Tibial artery (tissue), 4 donors: Measurements from ENCODE around the gene SYTL3.
"Not testable (repeated sequence)": the region's sequence is repeated elsewhere in the genome, so short reads cannot be mapped to it uniquely, and the experiment has no call there.

Experiments used
- DNase-seq, 2 donors: peaks; one replicate each; pipeline ENCODE4 v3.0.0-alpha.2; 2019
- H3K27ac ChIP-seq, 2 donors: fragments of 200-600 bp; sonication (generic) in 1 of 2; 1 replicate in 1 of 2; 2 replicates in 1 of 2; pipeline ENCODE4 v1.5.1; 2018 to 2019; ENCODE audit warnings: mild to moderate bottlenecking in 1 of 2
- H3K27me3 ChIP-seq, 2 donors: fragments of 200-600 bp; sonication (generic) in 1 of 2; one replicate each; pipeline versions ENCODE4 v1.5.1 to v1.6.0; 2016 to 2019
- H3K36me3 ChIP-seq, 3 donors: fragments of 200-600 bp; sonication (generic) in 2 of 3; one replicate each; pipeline ENCODE4 v1.5.1; 2016 to 2019; ENCODE audit warnings: mild to moderate bottlenecking in 2 of 3
- H3K4me1 ChIP-seq, 4 donors: fragments of 200-600 bp; sonication (generic) in 2 of 4; 1 replicate in 3 of 4; 2 replicates in 1 of 4; pipeline ENCODE4 v1.5.1; 2016 to 2019
- H3K4me3 ChIP-seq, 2 donors: fragments of 200-600 bp; sonication (generic) in 1 of 2; 1 replicate in 1 of 2; 2 replicates in 1 of 2; pipeline ENCODE4 v1.5.1; 2018 to 2019; ENCODE audit warnings: mild to moderate bottlenecking in 2 of 2
- H3K9me3 ChIP-seq, 3 donors: fragments of 200-600 bp; sonication (generic) in 1 of 3; one replicate each; pipeline ENCODE4 v1.5.1; 2016 to 2019
- CTCF ChIP-seq, 2 experiments: fragments of 200-600 bp in 1 of 2; fragments of 450-650 bp in 1 of 2; IDR thresholded peaks; one replicate each; pipeline ENCODE4 v1.5.1; 2017 to 2019; ENCODE audit warnings: antibody characterized with exemption in 2 of 2, mild to moderate bottlenecking in 1 of 2, moderate library complexity in 1 of 2
- intact Hi-C: fragments of 100-400 bp; cut with DNase I; formaldehyde crosslinking; loops from one replicate; pipeline ENCODE4 v1.15.0; 2023; ENCODE audit warnings: low total_unique reads

SYTL3 gene

GRCh38 chr6:158674342-158675131 is 24.7 kb downstream of the SYTL3 start:
- peak in 1 of 2 donors; percentile 21 for DNase-seq
- TF ChIP-seq CTCF (IDR thresholded peaks at IDR 0.05) = no peak
- intact Hi-C loops = loop anchor here (10.0 kb wide), 1 partner anchor 1130 kb away; no protein-coding TSS in a partner anchor
- Histone ChIP-seq H3K36me3 (no peaks in the 10 kb centered on the region), H3K4me1 (no peaks in the 10 kb centered on the region), H3K27me3 (no peaks in the 10 kb centered on the region), H3K27ac (no peak overlapping the region), H3K4me3 (no peak overlapping the region), H3K9me3 (no peaks in the 10 kb centered on the region)

DNA sequence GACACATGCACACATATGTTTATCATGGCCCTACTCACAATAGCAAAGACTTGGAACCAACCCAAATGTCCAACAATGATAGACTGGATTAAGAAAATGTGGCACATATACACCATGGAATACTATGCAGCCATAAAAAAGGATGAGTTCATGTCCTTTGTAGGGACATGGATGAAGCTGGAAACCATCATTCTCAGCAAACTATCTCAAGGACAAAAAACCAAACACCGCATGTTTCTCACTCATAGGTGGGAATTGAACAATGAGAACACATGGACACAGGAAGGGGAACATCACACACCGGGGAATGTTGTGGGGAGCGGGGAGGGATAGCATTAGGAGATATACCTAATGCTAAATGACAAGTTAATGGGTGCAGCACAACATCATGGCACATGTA is 27.2 kb downstream of the SYTL3 start:
- DNase-seq = peak in 1 of 2 donors; percentile 19
- not testable (repeated sequence) for H3K36me3 ChIP-seq, H3K9me3 ChIP-seq, H3K27me3 ChIP-seq, H3K4me1 ChIP-seq, H3K4me3 ChIP-seq, H3K27ac ChIP-seq
- intact Hi-C loops = loop anchor here (10.0 kb wide), 1 partner anchor 1132 kb away; no protein-coding TSS in a partner anchor

GRCh38 chr6:158677906-158678578 is 28.2 kb downstream of the SYTL3 start:
- no peaks in the 10 kb centered on the region for H3K36me3 ChIP-seq
- no peaks in the 10 kb centered on the region for H3K9me3 ChIP-seq
- intact Hi-C loops = loop anchor here (10.0 kb wide), 1 partner anchor 1133 kb away; no protein-coding TSS in a partner anchor
- peak in 1 of 2 donors; percentile 29 for DNase-seq
- H3K27ac ChIP-seq = no peak overlapping the region
- H3K27me3 ChIP-seq = no peaks in the 10 kb centered on the region
- H3K4me3 ChIP-seq = no peak overlapping the region
- TF ChIP-seq CTCF (IDR thresholded peaks at IDR 0.05) = no peak
- H3K4me1 ChIP-seq = no peaks in the 10 kb centered on the region

- Histone ChIP-seq H3K27ac (no peak overlapping the region), H3K4me3 (no peak overlapping the region), H3K27me3 (no peaks in the 10 kb centered on the region), H3K9me3 (no peaks in the 10 kb centered on the region), H3K4me1 (peaks cover 0 to 8% (median 1%) of the 10 kb centered on the region in 4 donors), H3K36me3 (no peaks in the 10 kb centered on the region)
- intact Hi-C loops = no loop called here
- TF ChIP-seq CTCF (IDR thresholded peaks at IDR 0.05) = no peak
- no peak for DNase-seq
Measured at GRCh38 chr6:158680015-158680414, 30.2 kb downstream of the SYTL3 start.

DNA sequence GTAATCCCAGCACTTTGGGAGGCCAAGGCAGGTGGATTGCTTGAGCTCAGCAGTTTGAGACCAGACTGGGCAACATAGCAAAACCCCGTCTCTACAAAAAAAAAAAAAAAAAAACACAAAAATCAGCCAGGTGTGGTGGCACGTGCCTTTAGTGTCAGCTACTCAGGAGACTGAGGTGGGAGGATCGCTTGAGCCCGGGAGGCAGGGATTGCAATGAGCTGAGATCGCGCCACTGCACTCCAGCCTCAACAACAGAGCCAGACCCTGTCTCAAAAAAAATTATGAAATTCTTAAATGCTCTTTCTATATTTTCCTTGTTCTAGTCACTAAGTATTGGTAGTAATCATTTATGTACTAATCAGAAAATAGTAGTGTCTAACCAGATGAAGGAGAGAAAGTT is 30.6 kb downstream of the SYTL3 start:
- Histone ChIP-seq H3K4me3 (no peak overlapping the region), H3K4me1 (peaks cover 0 to 8% (median 3%) of the 10 kb centered on the region in 4 donors), H3K27ac (no peak overlapping the region), H3K36me3 (no peaks in the 10 kb centered on the region), H3K27me3 (no peaks in the 10 kb centered on the region), H3K9me3 (no peaks in the 10 kb centered on the region)
- peak in 1 of 2 donors; percentile 60 for DNase-seq
- TF ChIP-seq CTCF (IDR thresholded peaks at IDR 0.05) = no peak
- intact Hi-C loops = no loop called here

- no peak for TF ChIP-seq CTCF (IDR thresholded peaks at IDR 0.05)
- Histone ChIP-seq H3K27ac (no peak overlapping the region), H3K9me3 (no peaks in the 10 kb centered on the region), H3K4me3 (no peak overlapping the region), H3K36me3 (no peaks in the 10 kb centered on the region), H3K27me3 (no peaks in the 10 kb centered on the region), H3K4me1 (peaks cover 0 to 8% (median 3%) of the 10 kb centered on the region in 4 donors)
- DNase-seq = peak in 1 of 2 donors; percentile 29
- intact Hi-C loops = no loop called here
Measured at GRCh38 chr6:158684311-158684710, 34.5 kb downstream of the SYTL3 start.
